ENCODE data around the gene GASK1A. TPM values are rescaled to one million over a fixed set of nuclear protein-coding genes. Genes with fewer than 3 reads are reported as not detected.
A peak's percentile ranks its signal among the peaks of the same experiment; 100 is the strongest.

The GASK1A gene
- total RNA-seq, 1 donor from 2014 or later = 0.59 TPM

- intact Hi-C loops (cut with micrococcal nuclease) = no loop called here
- DNase-seq (no peak), ATAC-seq (no peak)
Observed at GRCh38 chr3:42980209-42980608, 1.1 kb downstream of the GASK1A start.

DNA sequence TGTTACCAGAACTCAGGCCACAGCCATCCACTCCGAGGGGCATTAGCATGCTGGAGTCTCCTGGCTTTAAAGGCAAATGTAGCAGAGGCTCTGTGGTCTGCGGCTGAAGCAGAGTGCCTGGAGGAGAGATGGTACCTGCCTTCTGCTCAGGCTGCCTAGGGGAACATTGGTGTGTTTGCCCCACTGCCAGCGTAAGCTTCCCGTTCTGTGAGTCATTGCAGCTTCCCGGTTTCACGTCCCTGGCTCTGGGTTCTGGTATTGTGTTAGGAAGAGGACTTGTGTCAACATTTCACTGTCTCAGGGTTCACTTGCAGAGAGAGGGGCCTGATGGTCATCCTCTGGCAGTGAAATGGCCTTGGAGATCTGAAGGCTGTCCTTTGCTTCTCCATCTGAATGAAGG lies 1.8 kb downstream of the GASK1A start:
- DNase-seq = no peak
- no peak for ATAC-seq
- intact Hi-C loops (cut with micrococcal nuclease) = no loop called here

DNA sequence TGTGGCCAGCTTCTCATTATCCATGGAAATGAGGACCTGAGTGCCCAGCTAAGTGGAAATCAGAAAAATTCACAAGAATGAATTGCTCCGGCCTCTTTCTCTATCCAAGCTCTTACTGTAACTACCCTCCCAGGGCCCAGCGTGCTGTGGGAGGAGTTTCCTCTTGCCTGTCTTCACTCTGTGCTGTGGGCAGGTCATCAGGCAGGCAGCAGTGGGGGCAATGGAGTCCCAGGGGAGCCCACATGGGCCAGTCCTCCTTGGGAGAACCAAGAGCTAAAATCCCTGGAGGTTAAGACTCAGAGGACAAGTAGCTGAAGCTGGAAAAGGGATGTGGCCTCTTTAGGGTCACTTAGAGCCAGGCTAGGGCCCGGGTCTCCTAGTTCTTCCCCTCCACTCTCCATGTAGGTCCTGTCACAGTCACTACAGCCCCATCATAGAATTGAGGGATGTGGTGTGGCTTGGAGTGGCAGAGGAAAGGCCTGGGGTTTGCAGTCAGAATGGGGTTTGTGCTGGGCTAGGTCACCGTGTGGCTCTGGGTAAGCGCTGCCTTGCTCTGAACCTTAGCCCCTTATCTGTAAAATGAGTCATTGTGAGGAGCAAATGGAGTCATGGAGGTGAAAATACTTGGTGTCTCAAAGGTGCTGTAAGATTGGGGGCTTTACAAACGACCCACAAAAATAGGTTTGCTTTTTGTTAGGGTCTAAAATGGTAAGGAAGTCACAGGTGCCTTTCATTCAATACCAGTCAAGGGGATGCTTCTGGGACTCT lies 3.7 kb downstream of the GASK1A start:
- no peak for DNase-seq
- intact Hi-C loops (cut with micrococcal nuclease) = no loop called here
- no peak for ATAC-seq

DNA sequence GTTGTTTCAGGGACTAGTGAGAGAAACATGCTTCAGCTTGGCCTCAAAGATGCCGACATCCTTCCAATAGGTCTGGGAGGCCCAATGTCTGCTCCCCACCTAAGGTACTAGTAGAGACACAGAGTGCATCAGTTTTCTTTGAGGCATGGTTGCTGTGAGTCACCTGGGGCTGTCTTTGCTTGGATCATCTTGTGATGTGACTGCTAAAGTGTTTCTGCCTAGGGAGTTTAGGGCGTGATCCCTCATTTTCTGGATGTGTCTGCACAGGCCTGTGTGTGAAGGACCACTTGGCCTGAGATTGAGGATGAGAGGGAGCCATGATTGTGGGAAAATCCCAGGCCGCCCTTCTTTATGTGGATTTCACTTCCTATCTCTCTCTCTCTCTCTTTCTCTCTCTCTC lies 4.8 kb downstream of the GASK1A start:
- no peak for DNase-seq
- intact Hi-C loops (cut with micrococcal nuclease) = no loop called here
- no peak for ATAC-seq

DNA sequence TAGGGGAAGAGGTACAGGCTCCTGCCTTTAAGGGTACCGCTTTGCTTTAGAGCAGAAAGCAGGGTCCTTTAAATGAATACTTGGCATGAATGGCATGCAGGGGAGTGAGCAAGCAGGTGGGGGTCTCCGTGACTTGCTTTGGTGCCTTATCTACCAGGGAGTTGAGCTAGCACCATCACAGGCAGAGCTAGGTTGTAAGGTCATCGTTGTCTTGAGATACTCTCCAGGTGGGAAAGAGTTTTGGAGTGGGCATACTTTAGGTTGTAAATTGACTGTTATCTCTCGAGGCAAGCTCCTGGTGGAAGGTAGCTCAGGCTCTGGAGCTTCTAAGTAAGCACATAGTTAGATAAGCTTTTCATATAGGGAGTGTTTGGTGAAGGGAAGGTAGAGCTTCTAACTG lies 5.6 kb downstream of the GASK1A start:
- ATAC-seq = no peak
- intact Hi-C loops (cut with micrococcal nuclease) = no loop called here
- DNase-seq = no peak

- no peak for DNase-seq
- intact Hi-C loops (cut with micrococcal nuclease) = no loop called here
- ATAC-seq = no peak
Observed at GRCh38 chr3:42988097-42988496, 9.0 kb downstream of the GASK1A start.

DNA sequence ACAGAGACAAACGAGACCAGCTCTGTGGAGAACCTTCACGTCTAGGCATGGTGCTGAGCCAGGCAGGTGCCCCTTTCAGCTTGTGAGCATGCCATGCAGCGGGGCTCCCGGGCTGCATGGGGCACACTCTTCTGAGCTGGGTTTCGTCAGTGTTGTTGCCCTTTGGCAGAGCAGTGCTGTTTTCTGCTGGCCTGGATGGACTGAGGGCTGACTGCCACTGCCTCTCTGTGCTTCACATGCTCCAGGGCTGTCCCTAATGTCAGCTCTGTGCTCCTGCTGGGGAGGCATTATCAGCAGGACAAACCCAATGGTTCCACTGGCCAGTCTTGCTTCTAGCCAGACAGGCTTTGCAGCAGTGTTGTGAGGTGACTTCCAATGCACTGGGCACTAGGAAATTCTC lies 9.5 kb downstream of the GASK1A start:
- intact Hi-C loops (cut with micrococcal nuclease) = no loop called here
- ATAC-seq (no peak), DNase-seq (no peak)

DNA sequence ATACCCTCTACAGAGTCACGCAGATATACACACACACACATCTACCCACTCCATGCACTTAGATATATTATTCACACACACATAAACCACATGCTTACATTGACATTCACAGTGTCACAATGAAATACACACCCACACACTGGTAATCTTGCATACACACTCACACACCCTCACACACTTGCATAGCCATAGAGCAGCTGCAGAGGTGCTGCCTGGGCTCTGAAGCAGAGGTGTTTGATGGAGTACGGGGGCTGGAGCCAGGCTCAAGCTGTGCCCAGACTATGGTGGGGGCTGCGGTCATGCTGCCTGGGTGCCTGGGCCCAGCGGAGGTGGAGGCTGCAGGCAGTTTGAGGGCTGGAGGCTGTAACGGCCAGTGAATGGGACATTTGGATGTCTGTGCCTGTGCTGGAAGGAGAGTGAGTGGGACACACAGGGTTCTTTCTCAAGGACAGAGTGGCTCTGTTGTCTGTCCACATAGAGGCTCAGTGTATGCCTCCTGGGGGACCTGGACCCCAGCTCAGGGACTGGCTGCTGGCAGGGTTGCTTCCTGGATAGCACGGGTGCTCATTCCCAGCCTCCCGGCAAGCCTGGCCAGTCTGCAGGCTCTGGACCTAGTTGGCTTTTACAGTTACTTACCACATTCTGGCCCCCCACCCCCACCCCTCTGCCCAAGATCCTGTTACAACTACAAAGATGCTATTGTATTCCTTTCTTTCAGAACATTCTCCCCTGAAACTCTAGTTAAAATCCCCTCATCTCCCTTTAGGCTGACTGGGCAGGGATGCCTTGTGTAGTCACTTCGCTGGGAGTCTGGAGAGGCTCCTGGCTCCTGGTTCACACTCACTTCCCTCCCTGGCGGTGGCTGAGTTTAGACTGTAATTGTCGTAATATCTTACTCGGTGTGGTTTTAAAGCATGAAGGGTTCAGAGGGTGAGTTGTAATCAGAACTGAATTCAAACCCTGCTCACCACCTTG lies 12.5 kb downstream of the GASK1A start:
- ATAC-seq (peak; percentile 22), DNase-seq (no peak)
- intact Hi-C loops (cut with micrococcal nuclease) = no loop called here

DNA sequence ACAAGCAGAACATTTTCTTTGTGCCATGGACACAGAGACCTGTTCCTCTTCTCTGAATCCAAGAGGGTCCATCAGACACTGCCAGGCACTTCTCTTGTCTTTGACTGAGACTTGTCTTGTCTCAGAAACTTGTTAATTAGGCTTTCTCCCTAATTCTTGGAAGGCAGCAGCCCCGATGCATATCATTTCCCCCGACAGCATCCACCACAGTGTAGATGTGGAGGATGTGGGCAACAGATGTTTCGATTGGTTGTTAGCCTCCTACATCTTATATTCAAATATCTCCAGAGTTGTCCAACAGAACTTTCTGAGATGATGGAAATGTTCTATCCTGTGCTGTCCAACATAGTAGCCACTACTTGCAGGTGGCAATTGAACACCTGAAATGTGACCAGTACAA lies 15.5 kb downstream of the GASK1A start:
- intact Hi-C loops (cut with micrococcal nuclease) = no loop called here
- DNase-seq (no peak), ATAC-seq (no peak)

DNA sequence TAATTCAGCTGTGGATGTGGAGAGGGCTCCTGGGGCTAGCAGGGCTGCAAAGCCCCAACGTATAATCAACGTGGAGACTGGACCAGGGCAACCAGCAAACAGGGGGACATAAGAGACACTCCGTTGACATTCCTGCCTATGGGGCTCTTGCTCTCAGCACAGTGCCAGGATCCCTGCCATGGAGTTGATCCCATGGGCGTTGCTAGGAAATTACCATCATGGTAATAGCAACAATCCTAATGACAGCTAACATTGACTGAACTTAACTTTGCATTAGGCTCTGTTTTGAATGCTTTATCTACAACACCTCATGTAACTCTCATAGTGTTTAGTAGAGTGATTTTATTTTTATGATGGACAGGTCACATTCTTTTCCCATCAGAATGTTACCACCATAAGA lies 16.9 kb downstream of the GASK1A start:
- DNase-seq (no peak), ATAC-seq (no peak)
- intact Hi-C loops (cut with micrococcal nuclease) = no loop called here

- intact Hi-C loops (cut with micrococcal nuclease) = no loop called here
- no peak for DNase-seq
- ATAC-seq = no peak
Observed at GRCh38 chr3:42996633-42997075, 17.5 kb downstream of the GASK1A start.

DNA sequence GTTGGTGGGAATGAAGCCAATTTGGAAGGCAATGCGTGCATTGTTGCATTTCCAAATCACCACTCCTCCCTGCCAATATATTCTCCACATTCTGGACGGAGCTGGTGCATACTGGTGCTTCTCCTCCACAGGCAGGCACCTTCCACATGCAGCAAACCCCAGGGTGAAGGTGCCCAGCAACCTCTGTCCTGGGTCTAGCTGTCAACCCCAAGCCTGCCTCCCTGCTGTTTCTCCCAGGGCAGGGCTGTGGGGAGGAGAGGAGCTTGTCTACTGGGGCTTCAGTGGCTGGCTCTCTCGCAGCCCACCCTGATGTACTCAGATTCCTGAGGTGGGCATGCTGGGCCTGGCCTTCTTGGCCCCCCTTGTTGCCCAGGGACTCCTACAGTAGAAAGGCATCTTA lies 20.1 kb downstream of the GASK1A start:
- ATAC-seq = no peak
- DNase-seq = no peak
- intact Hi-C loops (cut with micrococcal nuclease) = no loop called here

DNA sequence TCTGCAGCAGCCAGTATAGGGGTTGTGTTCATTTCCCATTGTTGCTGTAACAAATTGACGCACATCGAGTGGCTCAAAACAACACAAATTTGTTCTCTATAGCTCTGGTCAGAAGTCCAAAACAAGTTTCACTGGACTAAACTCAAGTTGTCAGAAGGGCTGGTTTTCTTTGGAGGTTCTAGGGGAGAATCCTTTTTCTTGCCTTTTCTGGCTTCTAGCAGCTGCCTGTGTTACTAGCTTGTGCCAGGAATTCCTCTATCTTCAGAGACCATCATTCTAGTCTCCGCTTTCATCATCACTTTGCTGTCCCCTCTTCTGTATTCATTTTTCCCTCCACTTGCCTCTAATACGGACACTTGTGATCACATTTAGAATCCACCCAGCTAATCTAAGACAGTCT lies 20.5 kb downstream of the GASK1A start:
- intact Hi-C loops (cut with micrococcal nuclease) = no loop called here
- ATAC-seq (no peak), DNase-seq (no peak)

GRCh38 chr3:43000387-43000786 lies 21.3 kb downstream of the GASK1A start:
- intact Hi-C loops (cut with micrococcal nuclease) = no loop called here
- DNase-seq = no peak
- ATAC-seq = no peak

- DNase-seq (peak; percentile 81), ATAC-seq (peak; percentile 95)
- intact Hi-C loops (cut with micrococcal nuclease) = no loop called here
Observed at GRCh38 chr3:43001094-43001553, 22.0 kb downstream of the GASK1A start.

- no peak for ATAC-seq
- no peak for DNase-seq
- intact Hi-C loops (cut with micrococcal nuclease) = no loop called here
Observed at GRCh38 chr3:43001556-43002121, 22.5 kb downstream of the GASK1A start.

GRCh38 chr3:43004282-43004681 lies 25.2 kb downstream of the GASK1A start:
- ATAC-seq = no peak
- DNase-seq = no peak
- intact Hi-C loops (cut with micrococcal nuclease) = no loop called here

DNA sequence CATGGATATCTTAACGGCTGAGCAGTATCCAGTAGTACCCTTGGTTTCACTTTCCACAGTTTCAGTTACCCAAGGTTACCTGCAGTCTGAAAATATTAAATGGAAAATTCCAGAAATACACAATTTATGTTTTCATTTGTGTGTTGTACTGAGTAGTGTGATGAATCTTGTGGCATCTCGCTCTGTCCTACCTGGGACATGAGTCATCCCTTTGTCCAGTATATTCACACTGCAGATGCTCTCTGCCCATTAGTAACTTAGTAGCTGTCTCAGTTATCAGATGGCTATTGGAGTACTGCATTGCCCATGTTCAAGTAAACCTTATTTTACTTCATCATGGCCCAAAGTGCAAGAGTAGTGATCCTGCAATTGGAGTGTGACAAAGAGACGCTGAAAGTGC lies 26.1 kb downstream of the GASK1A start:
- no peak for ATAC-seq
- intact Hi-C loops (cut with micrococcal nuclease) = no loop called here
- DNase-seq = no peak

GRCh38 chr3:43005981-43006380 lies 26.9 kb downstream of the GASK1A start:
- intact Hi-C loops (cut with micrococcal nuclease) = no loop called here
- no peak for DNase-seq

DNA sequence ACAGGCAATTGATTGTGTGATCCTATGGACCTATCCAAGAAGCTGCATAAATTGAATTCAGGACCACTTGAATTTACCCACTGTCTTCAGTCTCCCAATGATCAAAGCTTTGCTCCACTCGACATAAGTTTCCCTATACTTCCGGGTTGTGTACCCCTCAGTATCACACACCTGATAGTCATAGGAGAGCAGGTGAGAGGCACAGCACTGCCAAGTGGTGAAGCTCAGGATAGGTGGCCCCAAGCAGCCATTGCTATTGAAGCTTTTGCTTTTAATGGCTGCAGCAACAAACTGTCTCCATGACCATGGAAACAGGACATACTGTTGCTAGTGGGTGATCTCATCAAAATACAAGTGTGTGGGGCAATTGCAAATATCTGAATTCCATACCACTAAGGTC lies 27.7 kb downstream of the GASK1A start:
- no peak for ATAC-seq
- no peak for DNase-seq
- intact Hi-C loops (cut with micrococcal nuclease) = no loop called here

More at GRCh38 chr3:43005981-43006380, 26.9 kb downstream of the GASK1A start:
- no peak for ATAC-seq
